HEK293 (cell line): ENCODE results near the gene WDR5B.

ENCODE experiments used
- CTCF ChIA-PET: fragments of 350-600 bp; formaldehyde crosslinking; extraction: SDS; loops from one replicate; lab custom pipeline; 2021; ENCODE audit warnings: antibody characterized with exemption; lab: Yijun Ruan, JAX
- POLR2A ChIA-PET: fragments of 300-600 bp; formaldehyde crosslinking; extraction: SDS; loops from one replicate; lab custom pipeline; 2020; ENCODE audit warnings: antibody characterized with exemption, inconsistent platforms; lab: Yijun Ruan, JAX
- H3K27ac ChIP-seq: fragments of 200-500 bp; sonication (Bioruptor generic); 2 replicates; pipeline ENCODE4 v1.5.1; 2014; ENCODE audit warnings: low read depth, low read length, control low read depth, inconsistent platforms; ENCODE audit errors: extremely low read depth
- H3K36me3 ChIP-seq, 2 experiments: fragments of 200-500 bp in 1 of 2; sonication (Bioruptor generic) in 1 of 2; 1 replicate in 1 of 2; 2 replicates in 1 of 2; pipeline ENCODE4 v1.5.1; 2014 to 2017; ENCODE audit warnings: inconsistent platforms in 2 of 2, low read length in 2 of 2; ENCODE audit not compliant: control insufficient read depth in 2 of 2, insufficient read depth in 1 of 2
- H3K4me1 ChIP-seq: fragments of 200-500 bp; sonication (Bioruptor generic); 2 replicates; pipeline ENCODE4 v1.5.1; 2014; ENCODE audit warnings: mild to moderate bottlenecking, low read length, inconsistent platforms; ENCODE audit not compliant: control insufficient read depth, insufficient read depth
- H3K4me3 ChIP-seq: 2 replicates; pipeline ENCODE4 v1.5.1; 2011; ENCODE audit warnings: low read depth, mild to moderate bottlenecking, control low read depth, low read length, moderate library complexity
- H3K9me3 ChIP-seq: fragments of 200-500 bp; sonication (Bioruptor generic); 2 replicates; pipeline ENCODE4 v1.5.1; 2014; ENCODE audit warnings: low read depth, low read length, inconsistent platforms; ENCODE audit not compliant: control insufficient read depth, insufficient read depth
- OVOL3 ChIP-seq: fragments of 450-650 bp; formaldehyde crosslinking; IDR thresholded peaks from 2 replicates; pipeline ENCODE4 v1.5.1; 2016; ENCODE audit warnings: missing biosample characterization, missing genetic modification characterization
- ZNF184 ChIP-seq: fragments of 450-650 bp; IDR thresholded peaks from 2 replicates; pipeline ENCODE4 v1.5.1; 2018; ENCODE audit warnings: missing biosample characterization, mild to moderate bottlenecking, missing genetic modification characterization
- ZNF211 ChIP-seq: fragments of 450-650 bp; formaldehyde crosslinking; IDR thresholded peaks from 2 replicates; pipeline ENCODE4 v1.5.1; 2016; ENCODE audit warnings: low read depth, missing biosample characterization, missing genetic modification characterization
- ZNF274 ChIP-seq, 2 experiments: fragments of 200-500 bp in 1 of 2; fragments of 450-650 bp in 1 of 2; sonication (Bioruptor generic) in 1 of 2; formaldehyde crosslinking in 1 of 2; IDR thresholded peaks; 2 replicates each; pipeline versions ENCODE4 v1.5.1 to v1.6.1; 2014 to 2016; ENCODE audit warnings: borderline replicate concordance in 1 of 2, inconsistent platforms in 1 of 2, low read length in 1 of 2, missing biosample characterization in 1 of 2, missing genetic modification characterization in 1 of 2
- ZNF677 ChIP-seq: fragments of 450-650 bp; IDR thresholded peaks from 2 replicates; pipeline ENCODE4 v1.5.0; 2018; ENCODE audit warnings: missing biosample characterization, mild to moderate bottlenecking, missing genetic modification characterization, moderate library complexity
- ZNF747 ChIP-seq: fragments of 450-650 bp; formaldehyde crosslinking; IDR thresholded peaks from 2 replicates; pipeline ENCODE4 v1.5.1; 2016; ENCODE audit warnings: missing biosample characterization, missing genetic modification characterization
- ZNF768 ChIP-seq: fragments of 450-650 bp; formaldehyde crosslinking; IDR thresholded peaks from 2 replicates; pipeline ENCODE4 v1.5.1; 2018; ENCODE audit warnings: missing biosample characterization, mild to moderate bottlenecking, missing genetic modification characterization
- ZSCAN16 ChIP-seq: fragments of 450-650 bp; formaldehyde crosslinking; IDR thresholded peaks from 2 replicates; pipeline ENCODE4 v1.5.1; 2016; ENCODE audit warnings: missing biosample characterization, missing genetic modification characterization
- ZSCAN23 ChIP-seq: fragments of 450-650 bp; formaldehyde crosslinking; IDR thresholded peaks from 2 replicates; pipeline ENCODE4 v1.5.1; 2016; ENCODE audit warnings: missing biosample characterization, missing genetic modification characterization
- TF ChIP-seq, protein P1 (sequence below): fragments of 450-650 bp; formaldehyde crosslinking; IDR thresholded peaks from 2 replicates; pipeline ENCODE4 v1.5.1; 2017; ENCODE audit warnings: missing biosample characterization, missing genetic modification characterization
- TF ChIP-seq, protein P2 (sequence below): fragments of 450-650 bp; formaldehyde crosslinking; IDR thresholded peaks from 2 replicates; pipeline ENCODE4 v1.5.1; 2016; ENCODE audit warnings: missing biosample characterization, missing genetic modification characterization
- TF ChIP-seq, protein P3 (sequence below): fragments of 450-650 bp; formaldehyde crosslinking; IDR thresholded peaks from 2 replicates; pipeline ENCODE4 v1.5.1; 2016; ENCODE audit warnings: missing biosample characterization, missing genetic modification characterization
- TF ChIP-seq, protein P4 (sequence below): fragments of 450-650 bp; formaldehyde crosslinking; IDR thresholded peaks from 2 replicates; pipeline ENCODE4 v1.5.1; 2016; ENCODE audit warnings: missing biosample characterization, missing genetic modification characterization
- TF ChIP-seq, protein P5 (sequence below): fragments of 450-650 bp; IDR thresholded peaks from 2 replicates; pipeline ENCODE4 v1.5.1; 2018; ENCODE audit warnings: missing biosample characterization, mild to moderate bottlenecking, missing genetic modification characterization

Gene WDR5B

DNA sequence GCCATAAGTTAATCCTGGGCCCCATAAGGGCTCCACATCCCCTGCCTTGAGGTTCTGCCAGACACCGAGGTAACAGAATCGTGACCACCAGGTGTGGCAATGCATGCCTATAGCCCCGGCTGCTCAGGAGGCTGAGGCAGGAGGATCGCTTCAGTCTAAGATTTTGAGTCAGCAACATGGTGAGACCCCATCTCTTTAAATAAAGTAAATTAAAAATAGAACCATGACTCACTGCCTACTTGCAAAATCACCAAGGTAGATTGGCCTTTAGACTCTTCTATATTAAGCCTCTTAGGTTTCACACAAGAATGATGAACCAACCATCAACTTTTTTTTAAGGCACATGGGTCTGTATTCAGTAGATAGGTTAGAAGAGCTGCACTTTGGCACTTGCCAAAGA, 9.7 kb downstream of the WDR5B start (continued):
- TF ChIP-seq, protein P1, sequence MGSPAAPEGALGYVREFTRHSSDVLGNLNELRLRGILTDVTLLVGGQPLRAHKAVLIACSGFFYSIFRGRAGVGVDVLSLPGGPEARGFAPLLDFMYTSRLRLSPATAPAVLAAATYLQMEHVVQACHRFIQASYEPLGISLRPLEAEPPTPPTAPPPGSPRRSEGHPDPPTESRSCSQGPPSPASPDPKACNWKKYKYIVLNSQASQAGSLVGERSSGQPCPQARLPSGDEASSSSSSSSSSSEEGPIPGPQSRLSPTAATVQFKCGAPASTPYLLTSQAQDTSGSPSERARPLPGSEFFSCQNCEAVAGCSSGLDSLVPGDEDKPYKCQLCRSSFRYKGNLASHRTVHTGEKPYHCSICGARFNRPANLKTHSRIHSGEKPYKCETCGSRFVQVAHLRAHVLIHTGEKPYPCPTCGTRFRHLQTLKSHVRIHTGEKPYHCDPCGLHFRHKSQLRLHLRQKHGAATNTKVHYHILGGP (tag by site-specific recombination), result no peak
- TF ChIP-seq OVOL3 (tag by site-specific recombination) (no peak), ZNF677 (no peak), ZNF211 (tag by site-specific recombination) (no peak), ZNF184 (tag by site-specific recombination) (no peak), ZSCAN16 (tag by site-specific recombination) (no peak)
- TF ChIP-seq, protein P2, sequence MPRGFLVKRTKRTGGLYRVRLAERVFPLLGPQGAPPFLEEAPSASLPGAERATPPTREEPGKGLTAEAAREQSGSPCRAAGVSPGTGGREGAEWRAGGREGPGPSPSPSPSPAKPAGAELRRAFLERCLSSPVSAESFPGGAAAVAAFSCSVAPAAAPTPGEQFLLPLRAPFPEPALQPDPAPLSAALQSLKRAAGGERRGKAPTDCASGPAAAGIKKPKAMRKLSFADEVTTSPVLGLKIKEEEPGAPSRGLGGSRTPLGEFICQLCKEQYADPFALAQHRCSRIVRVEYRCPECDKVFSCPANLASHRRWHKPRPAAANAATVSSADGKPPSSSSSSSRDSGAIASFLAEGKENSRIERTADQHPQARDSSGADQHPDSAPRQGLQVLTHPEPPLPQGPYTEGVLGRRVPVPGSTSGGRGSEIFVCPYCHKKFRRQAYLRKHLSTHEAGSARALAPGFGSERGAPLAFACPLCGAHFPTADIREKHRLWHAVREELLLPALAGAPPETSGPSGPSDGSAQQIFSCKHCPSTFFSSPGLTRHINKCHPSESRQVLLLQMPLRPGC (tag by site-specific recombination), result no peak
- TF ChIP-seq, protein P3, sequence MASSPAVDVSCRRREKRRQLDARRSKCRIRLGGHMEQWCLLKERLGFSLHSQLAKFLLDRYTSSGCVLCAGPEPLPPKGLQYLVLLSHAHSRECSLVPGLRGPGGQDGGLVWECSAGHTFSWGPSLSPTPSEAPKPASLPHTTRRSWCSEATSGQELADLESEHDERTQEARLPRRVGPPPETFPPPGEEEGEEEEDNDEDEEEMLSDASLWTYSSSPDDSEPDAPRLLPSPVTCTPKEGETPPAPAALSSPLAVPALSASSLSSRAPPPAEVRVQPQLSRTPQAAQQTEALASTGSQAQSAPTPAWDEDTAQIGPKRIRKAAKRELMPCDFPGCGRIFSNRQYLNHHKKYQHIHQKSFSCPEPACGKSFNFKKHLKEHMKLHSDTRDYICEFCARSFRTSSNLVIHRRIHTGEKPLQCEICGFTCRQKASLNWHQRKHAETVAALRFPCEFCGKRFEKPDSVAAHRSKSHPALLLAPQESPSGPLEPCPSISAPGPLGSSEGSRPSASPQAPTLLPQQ, result no peak
- TF ChIP-seq, protein P4, sequence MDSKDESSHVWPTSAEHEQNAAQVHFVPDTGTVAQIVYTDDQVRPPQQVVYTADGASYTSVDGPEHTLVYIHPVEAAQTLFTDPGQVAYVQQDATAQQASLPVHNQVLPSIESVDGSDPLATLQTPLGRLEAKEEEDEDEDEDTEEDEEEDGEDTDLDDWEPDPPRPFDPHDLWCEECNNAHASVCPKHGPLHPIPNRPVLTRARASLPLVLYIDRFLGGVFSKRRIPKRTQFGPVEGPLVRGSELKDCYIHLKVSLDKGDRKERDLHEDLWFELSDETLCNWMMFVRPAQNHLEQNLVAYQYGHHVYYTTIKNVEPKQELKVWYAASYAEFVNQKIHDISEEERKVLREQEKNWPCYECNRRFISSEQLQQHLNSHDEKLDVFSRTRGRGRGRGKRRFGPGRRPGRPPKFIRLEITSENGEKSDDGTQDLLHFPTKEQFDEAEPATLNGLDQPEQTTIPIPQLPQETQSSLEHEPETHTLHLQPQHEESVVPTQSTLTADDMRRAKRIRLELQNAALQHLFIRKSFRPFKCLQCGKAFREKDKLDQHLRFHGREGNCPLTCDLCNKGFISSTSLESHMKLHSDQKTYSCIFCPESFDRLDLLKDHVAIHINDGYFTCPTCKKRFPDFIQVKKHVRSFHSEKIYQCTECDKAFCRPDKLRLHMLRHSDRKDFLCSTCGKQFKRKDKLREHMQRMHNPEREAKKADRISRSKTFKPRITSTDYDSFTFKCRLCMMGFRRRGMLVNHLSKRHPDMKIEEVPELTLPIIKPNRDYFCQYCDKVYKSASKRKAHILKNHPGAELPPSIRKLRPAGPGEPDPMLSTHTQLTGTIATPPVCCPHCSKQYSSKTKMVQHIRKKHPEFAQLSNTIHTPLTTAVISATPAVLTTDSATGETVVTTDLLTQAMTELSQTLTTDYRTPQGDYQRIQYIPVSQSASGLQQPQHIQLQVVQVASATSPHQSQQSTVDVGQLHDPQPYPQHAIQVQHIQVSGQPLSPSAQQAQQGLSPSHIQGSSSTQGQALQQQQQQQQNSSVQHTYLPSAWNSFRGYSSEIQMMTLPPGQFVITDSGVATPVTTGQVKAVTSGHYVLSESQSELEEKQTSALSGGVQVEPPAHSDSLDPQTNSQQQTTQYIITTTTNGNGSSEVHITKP (tag by site-specific recombination), result no peak

DNA sequence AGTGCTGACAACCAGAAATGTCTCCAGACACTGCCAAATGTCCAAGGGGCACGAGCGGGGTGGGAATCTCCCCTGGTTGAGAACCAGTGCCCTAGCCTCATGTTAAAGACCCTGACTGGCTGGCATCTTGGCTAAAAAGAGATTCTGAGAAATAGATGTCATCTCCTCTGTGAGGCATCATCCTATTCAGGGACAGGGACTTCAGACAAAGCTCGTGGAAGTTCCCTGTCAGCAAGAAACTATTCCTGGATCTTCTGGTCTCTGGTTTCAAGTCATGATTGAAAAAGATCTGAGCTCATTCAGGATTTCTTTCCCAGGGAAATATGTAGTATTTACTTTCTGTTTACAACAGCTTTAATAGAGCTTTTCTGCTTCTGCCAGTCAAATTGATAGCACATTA, 10.8 kb downstream of the WDR5B start:
- H3K4me1 ChIP-seq, result no peaks in the 10 kb centered on the region
- ChIA-PET POLR2A (no interaction called here), CTCF (interaction anchor here (0.6 to 1.0 kb wide), 2 partner anchors 14 to 275 kb away, joined by 3 to 4 read pairs; no protein-coding TSS in a partner anchor)
- no peak overlapping the region for H3K27ac ChIP-seq
- no peak overlapping the region for H3K4me3 ChIP-seq
- TF ChIP-seq ZSCAN16 (tag by site-specific recombination) (no peak), ZNF768 (no peak), ZNF747 (no peak), ZNF274 (IDR thresholded peaks at IDR 0.05; ENCODE audit: low read length) (no peak), ZNF274 (tag by site-specific recombination; IDR thresholded peaks at IDR 0.05; ENCODE audit: borderline replicate concordance) (no peak), ZSCAN23 (no peak)
- TF ChIP-seq, protein P5, sequence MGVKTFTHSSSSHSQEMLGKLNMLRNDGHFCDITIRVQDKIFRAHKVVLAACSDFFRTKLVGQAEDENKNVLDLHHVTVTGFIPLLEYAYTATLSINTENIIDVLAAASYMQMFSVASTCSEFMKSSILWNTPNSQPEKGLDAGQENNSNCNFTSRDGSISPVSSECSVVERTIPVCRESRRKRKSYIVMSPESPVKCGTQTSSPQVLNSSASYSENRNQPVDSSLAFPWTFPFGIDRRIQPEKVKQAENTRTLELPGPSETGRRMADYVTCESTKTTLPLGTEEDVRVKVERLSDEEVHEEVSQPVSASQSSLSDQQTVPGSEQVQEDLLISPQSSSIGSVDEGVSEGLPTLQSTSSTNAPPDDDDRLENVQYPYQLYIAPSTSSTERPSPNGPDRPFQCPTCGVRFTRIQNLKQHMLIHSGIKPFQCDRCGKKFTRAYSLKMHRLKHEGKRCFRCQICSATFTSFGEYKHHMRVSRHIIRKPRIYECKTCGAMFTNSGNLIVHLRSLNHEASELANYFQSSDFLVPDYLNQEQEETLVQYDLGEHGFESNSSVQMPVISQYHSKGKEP (tag by site-specific recombination), result no peak
- peaks cover 0 to 58% of the 10 kb centered on the region in 2 experiments; a peak in 2 of 3 replicates for H3K36me3 ChIP-seq
- H3K9me3 ChIP-seq, result no peaks in the 10 kb centered on the region
